Measurements from ENCODE around the gene FADS1. TPM values are rescaled to one million over a fixed set of nuclear protein-coding genes. Genes with fewer than 3 reads are reported as not detected.

FADS1 gene
- total and polyA plus RNA-seq, 2 of the 13 experiments (the other 11 are each of a cell fraction or from before 2014, with no cell fraction given), result 91.8 to 108 TPM

- TF ChIP-seq CTCF (CRISPR knock-in tag; IDR thresholded peaks at IDR 0.05), result 0 out of 2 replicates have a peak, but pooled peaks have one; percentile 2
- TF ChIP-seq SNAPC2 (CRISPR knock-in tag; IDR thresholded peaks at IDR 0.05), result 0 out of 2 replicates have a peak, but pooled peaks have one; percentile 58
- TF ChIP-seq HNF1B (CRISPR knock-in tag; IDR thresholded peaks at IDR 0.05), result peak; percentile 59; the same call in 1 of the 2 replicates
- TF ChIP-seq FOXK2 (IDR thresholded peaks at IDR 0.05), result no peak
- no peak for TF ChIP-seq ZNF282 (IDR thresholded peaks at IDR 0.05; ENCODE audit: partially characterized antibody)
- peak; percentile 85 for TF ChIP-seq ZFP91 (CRISPR knock-in tag; IDR thresholded peaks at IDR 0.05; ENCODE audit: borderline replicate concordance)
- no peak for TF ChIP-seq DMTF1 (CRISPR knock-in tag; IDR thresholded peaks at IDR 0.05)
- no peak for TF ChIP-seq JDP2 (CRISPR knock-in tag; IDR thresholded peaks at IDR 0.05; ENCODE audit: borderline replicate concordance)
- no peak for TF ChIP-seq EZH2 (conservative IDR thresholded peaks at IDR 0.05; ENCODE audit: low read depth, low read length)
- no peak for TF ChIP-seq SMYD3 (CRISPR knock-in tag; IDR thresholded peaks at IDR 0.05)
- TF ChIP-seq KDM4B (CRISPR knock-in tag; IDR thresholded peaks at IDR 0.05), result no peak
- TF ChIP-seq MAF1 (CRISPR knock-in tag; IDR thresholded peaks at IDR 0.05; ENCODE audit: borderline replicate concordance), result peak; percentile 83
- TF ChIP-seq HDAC6 (IDR thresholded peaks at IDR 0.05; ENCODE audit: low read depth, low read length), result no peak
- TF ChIP-seq MYNN (CRISPR knock-in tag; IDR thresholded peaks at IDR 0.05; ENCODE audit: low read depth), result no peak
- no peak for TF ChIP-seq KDM1A (CRISPR knock-in tag; IDR thresholded peaks at IDR 0.05)
- no peak for TF ChIP-seq NR3C1 (CRISPR knock-in tag; IDR thresholded peaks at IDR 0.05)
- TF ChIP-seq ZNF619 (CRISPR knock-in tag; IDR thresholded peaks at IDR 0.05), result 0 out of 2 replicates have a peak, but pooled peaks have one; percentile 49
- peak; percentile 46; the same call in 1 of the 2 replicates for TF ChIP-seq HINFP (CRISPR knock-in tag; IDR thresholded peaks at IDR 0.05; ENCODE audit: low read depth)
- no peak for TF ChIP-seq PHF20 (CRISPR knock-in tag; IDR thresholded peaks at IDR 0.05)
- TF ChIP-seq KDM3A (CRISPR knock-in tag; IDR thresholded peaks at IDR 0.05; ENCODE audit: low read depth), result no peak
These were observed 1.6 kb downstream of the FADS1 start (continued) for GRCh38 chr11:61814958-61815789.

Measured in HepG2 (cell line).